ENCODE results near the gene ULK1.

The ULK1 gene

GRCh38 chr12:131849700-131850553, 44.5 kb upstream of the ULK1 start:
- Mint-ChIP-seq H3K9me3 (no peaks in the 10 kb centered on the region), H3K27ac (no peak overlapping the region), H3K27me3 (ENCODE audit: low read depth, poor library complexity) (peaks cover 4% of the 10 kb centered on the region), H3K4me1 (no peaks in the 10 kb centered on the region), H3K4me3 (no peak overlapping the region), H3K36me3 (ENCODE audit: low read depth) (no peaks in the 10 kb centered on the region)
- no peak for DNase-seq
- TF ChIP-seq CTCF (IDR thresholded peaks at IDR 0.05): no peak

GRCh38 chr12:131850856-131851559, 43.4 kb upstream of the ULK1 start:
- peak; percentile 49 for DNase-seq
- H3K36me3 Mint-ChIP-seq (ENCODE audit: low read depth): no peaks in the 10 kb centered on the region
- H3K4me1 Mint-ChIP-seq: peaks cover 2% of the 10 kb centered on the region
- no peak overlapping the region for H3K4me3 Mint-ChIP-seq
- H3K27me3 Mint-ChIP-seq (ENCODE audit: low read depth, poor library complexity): peaks cover 9% of the 10 kb centered on the region
- no peak overlapping the region for H3K27ac Mint-ChIP-seq
- no peaks in the 10 kb centered on the region for H3K9me3 Mint-ChIP-seq
- peak; percentile 49 for TF ChIP-seq CTCF (IDR thresholded peaks at IDR 0.05)

DNA sequence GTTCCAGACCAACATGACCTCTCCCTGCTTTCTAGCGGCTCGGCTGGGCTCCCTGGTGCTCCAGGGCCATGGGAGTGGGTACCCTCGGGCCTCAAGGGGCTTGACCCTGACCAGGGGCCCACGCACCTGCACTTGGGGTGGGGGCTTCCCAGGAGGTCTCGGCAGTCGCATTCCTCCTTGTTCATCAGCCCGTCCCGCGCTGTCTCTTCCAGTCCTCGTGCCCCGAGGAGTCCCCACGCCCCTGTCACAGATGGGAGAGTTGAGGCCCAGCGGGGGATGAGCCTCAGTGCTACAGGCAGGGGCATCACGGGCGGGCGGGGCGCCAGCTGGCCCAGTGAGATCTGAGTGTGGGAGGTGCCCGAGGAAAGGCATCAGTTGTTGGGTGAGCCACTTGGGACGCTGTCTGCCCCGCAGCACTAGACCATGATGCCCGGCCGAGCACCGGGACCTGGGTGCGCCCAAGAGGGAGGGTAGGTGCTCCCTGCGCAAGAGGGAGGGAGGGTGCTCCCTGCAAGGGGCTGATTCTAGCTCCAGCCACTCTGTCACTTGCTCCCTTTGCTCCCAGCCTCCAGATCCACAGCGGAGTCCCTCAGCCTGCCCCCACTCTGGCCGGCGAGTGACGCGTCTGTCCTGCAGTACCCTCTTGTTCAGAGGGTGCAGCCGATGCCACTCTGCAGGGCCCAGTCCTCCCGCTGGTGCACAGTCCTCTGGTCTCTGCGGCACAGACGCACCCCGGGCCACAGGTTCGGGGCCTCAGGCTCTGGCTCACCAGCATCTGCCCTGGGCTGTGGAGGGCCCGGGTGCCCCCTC, 42.5 kb upstream of the ULK1 start:
- no peak overlapping the region for H3K4me3 Mint-ChIP-seq
- TF ChIP-seq CTCF (IDR thresholded peaks at IDR 0.05): no peak
- H3K27ac Mint-ChIP-seq: no peak overlapping the region
- peaks cover 10% of the 10 kb centered on the region for H3K4me1 Mint-ChIP-seq
- no peak for DNase-seq
- H3K36me3 Mint-ChIP-seq (ENCODE audit: low read depth): no peaks in the 10 kb centered on the region
- H3K27me3 Mint-ChIP-seq (ENCODE audit: low read depth, poor library complexity): peaks cover 10% of the 10 kb centered on the region
- H3K9me3 Mint-ChIP-seq: no peaks in the 10 kb centered on the region

DNA sequence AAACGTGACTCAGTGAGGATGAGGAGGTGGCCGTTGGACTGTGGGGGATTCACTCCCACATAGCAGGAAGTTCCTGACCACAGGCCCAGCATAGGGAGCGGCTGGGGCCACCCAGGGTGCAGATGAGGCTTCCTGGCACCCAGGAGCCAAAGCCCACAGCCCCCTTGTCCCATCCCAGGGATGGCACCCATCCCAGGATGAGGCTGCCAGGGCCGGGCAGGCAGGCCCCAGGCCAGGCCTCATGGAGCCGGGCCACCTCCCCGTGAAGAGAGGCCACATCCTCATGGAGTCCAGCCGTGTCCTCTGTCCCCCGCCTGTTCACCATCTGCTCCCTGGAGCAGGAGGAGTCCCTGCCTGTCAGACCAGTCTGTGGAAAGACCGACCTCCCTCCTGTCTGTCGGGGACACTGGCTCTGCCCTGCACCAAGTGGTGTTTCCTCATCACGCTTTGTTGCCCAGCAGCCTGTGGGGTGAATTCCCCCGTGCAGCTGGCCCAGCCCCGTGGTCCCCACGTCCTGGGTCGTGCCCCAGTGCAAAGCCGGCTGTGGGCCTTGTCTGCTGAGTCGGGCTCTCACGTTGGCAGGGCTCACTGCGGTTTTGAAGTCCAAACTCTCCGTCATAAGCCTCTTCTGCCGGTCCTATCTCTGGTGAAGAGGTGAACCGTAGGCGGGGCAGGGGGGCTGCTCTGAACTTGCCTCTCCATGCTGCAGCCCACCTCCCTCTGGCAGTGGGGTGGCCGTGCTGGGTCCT, 41.7 kb upstream of the ULK1 start:
- peaks cover 10% of the 10 kb centered on the region for H3K27me3 Mint-ChIP-seq (ENCODE audit: low read depth, poor library complexity)
- no peaks in the 10 kb centered on the region for H3K36me3 Mint-ChIP-seq (ENCODE audit: low read depth)
- no peak for TF ChIP-seq CTCF (IDR thresholded peaks at IDR 0.05)
- H3K4me3 Mint-ChIP-seq: no peak overlapping the region
- H3K9me3 Mint-ChIP-seq: no peaks in the 10 kb centered on the region
- H3K4me1 Mint-ChIP-seq: peaks cover 11% of the 10 kb centered on the region
- H3K27ac Mint-ChIP-seq: no peak overlapping the region
- no peak for DNase-seq
